Measurements from ENCODE around the gene HPS3.
"Not testable (repeated sequence)": the region's sequence is repeated elsewhere in the genome, so short reads cannot be mapped to it uniquely, and the experiment has no call there.

Gene HPS3

GRCh38 chr3:149196805-149197592 lies 67.6 kb downstream of the HPS3 start:
- DNase-seq, result not testable (repeated sequence)

DNA sequence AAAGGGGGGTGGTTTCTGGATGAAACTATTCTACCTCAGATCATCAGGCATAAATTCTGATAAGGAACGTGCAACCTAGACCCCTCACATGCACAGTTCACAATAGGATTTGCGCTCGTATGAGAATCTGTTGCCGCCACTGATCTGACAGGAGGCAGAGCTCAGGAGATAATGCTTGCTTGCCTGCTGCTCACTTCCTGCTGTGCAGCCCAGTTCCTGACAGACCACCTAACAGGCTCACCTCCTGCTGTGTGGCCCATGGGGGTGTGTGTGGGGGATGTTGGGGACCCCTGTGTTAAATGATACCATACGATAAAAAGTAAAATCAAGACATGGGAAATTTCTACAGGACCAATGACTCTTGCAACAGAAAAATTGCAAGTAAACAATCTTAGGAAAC lies 68.2 kb downstream of the HPS3 start:
- DNase-seq, result no peak

GRCh38 chr3:149198611-149199010 lies 69.2 kb downstream of the HPS3 start:
- no peak for DNase-seq

DNA sequence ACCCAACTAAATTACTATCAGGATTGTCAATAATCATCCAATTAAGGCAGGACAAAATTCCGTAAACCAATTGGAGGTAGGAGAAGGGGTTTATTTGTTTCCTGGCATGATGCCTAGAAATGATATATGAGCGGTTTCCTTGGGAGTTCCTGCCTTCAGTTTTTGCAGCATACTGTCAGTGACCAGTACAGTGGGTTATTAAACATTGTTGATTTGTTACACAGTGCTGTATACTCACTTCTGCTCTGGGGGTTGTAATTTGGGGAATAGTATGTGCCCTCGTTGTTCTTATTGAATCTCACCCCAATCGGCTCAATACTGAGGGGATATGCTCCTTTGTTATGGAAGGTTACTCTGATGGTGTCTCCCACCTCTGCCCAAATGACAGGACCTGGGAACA lies 70.0 kb downstream of the HPS3 start:
- peak; percentile 89 for DNase-seq

- no peak for DNase-seq
Measured at GRCh38 chr3:149203758-149204157, 74.3 kb downstream of the HPS3 start.

GRCh38 chr3:149204390-149204991 lies 75.1 kb downstream of the HPS3 start:
- no peak for DNase-seq

DNA sequence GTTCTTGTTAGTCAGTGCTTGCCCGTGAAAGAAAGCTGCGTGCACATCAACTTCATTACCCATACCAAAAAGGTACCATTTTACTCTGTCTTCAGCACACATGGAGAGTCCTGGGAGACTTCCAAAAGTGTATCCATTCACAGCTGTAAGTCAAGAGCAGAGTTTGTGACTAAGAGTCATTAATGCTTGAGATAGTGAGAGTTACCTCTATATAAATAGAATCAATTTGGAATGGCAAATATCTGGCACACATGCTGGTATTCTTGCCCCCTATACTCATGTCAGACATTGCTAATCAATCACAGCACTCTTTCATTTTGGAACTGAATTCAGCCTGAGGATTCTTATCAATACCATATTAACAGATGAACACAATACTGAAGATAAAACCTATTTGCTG lies 78.0 kb downstream of the HPS3 start:
- DNase-seq, result no peak

DNA sequence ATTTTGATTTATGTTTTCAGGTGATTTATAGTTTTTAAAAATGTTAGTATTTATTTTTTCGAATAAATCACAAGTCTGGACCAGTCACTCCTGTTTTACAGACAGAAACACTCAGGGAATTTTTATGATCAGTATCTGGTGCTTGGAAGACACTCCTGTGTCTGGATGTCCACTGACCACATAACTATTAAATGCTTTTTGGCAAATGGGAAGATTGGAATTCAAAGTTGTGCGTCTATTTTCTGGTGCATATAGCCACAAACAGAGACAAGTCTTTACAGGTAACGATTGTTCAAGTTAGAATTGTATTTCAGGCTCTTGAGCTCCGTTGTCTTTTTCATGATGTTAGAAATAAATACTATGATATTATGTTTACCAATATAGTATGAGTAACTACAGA lies 80.0 kb downstream of the HPS3 start:
- no peak for DNase-seq

DNA sequence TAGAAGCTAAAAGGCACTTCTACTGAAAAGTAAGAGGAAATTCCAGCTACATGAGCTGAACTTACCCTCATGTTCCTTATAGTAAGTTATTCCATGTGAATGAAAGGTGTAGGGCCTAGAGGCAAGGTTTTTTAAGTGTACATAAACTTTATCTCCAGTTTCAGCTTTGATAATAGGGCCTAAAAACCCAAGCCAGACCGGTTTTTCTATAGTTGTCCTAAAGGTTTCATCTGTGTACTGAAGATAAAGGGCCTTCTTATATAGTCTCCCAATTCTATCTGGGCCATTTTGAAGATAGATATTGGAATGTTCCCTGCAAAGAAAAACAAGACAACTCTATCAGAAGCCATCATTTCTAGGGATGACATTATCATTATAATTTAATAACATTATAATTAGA lies 82.9 kb downstream of the HPS3 start:
- no peak for DNase-seq

GRCh38 chr3:149214702-149215101 lies 85.3 kb downstream of the HPS3 start:
- no peak for DNase-seq

DNA sequence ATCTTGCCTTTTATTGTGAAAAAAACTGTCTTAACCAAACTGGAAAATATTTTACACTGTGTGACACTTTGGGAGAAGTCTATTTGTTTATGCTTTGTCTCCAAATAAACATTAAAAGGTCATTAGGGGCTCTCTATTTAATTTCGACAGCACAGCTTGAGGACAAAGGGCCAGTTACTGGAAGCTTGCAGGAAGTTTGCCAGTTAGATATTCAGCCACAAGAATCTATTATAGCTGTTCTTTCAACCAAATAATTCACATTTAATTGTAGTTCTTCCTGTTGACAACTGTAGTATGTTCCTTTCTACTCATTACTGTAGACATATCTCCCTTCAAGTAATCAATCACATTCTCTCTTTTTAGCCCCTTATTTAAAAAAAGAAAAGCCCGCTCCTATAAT lies 86.1 kb downstream of the HPS3 start:
- no peak for DNase-seq

- DNase-seq, result no peak
Measured at GRCh38 chr3:149216193-149216869, 86.9 kb downstream of the HPS3 start.

DNA sequence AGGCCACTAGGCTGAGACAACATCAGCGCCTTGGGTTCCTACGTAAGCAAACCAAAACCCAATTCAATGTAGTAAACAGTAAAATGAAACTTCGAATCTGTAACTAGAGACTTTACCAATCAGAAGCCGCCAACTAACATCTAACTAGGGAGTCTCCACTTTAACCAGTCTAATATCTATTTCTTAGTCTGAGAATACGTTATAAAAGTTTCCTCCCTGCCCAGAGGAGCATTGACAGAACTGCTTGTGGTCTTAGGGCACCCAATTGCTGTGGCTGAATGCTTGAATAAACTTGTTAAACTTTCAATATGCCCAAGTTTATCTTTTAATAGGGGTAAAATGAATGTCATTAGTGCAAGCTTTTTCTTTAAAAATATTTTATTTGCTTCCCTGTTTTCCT lies 87.9 kb downstream of the HPS3 start:
- no peak for DNase-seq

DNA sequence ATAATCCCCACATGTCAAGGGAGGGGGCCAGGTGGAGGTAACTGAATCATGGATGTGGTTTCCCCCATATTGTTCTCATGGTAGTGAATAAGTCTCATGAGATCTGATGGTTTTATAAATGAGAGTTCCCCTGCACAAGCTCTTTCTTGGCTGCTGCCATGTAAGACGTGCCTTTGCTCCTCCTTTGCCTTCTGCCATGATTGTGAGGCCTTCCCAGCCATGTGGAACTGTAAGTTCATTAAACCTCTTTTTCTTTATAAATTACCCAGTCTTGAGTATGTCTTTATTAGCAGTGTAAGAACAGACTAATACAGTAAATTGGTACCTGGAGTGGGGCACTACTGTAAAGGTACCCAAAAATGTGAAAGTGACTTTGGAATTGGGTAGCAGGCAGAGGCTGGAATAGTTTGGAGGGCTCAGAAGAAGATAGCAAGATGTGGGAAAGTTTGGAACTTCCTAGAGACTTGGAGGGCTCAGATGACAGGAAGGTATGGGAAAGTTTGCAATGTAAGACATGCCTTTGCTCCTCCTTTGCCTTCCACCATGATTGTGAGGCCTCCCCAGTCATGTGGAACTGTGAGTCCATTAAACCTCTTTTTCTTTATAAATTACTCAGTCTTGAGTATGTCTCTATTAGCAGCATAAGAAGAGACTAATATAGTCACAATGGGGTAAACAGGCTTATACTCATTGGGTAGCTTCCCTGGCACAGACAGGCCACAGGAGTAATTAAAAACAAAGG lies 90.1 kb downstream of the HPS3 start:
- not testable (repeated sequence) for DNase-seq

- no peak for DNase-seq
Measured at GRCh38 chr3:149221783-149222517, 92.5 kb downstream of the HPS3 start, which contains the start of gene CP. TSS of gene CP (minus strand) at chr3:149221829. CDS start at chr3:149221792, 37 bp downstream.

Data from SHP77 treated with DMSO at 0.1 percent for 48 hours (cell line).